ENCODE measurements around the gene CFAP298. TPM values are rescaled to one million over a fixed set of nuclear protein-coding genes. Genes with fewer than 3 reads are reported as not detected.

CFAP298 gene
- total and polyA plus RNA-seq, 2 donors (not counting 3 experiments of a cell fraction or from before 2014, with no cell fraction given): 17.6 to 44.1 TPM

DNA sequence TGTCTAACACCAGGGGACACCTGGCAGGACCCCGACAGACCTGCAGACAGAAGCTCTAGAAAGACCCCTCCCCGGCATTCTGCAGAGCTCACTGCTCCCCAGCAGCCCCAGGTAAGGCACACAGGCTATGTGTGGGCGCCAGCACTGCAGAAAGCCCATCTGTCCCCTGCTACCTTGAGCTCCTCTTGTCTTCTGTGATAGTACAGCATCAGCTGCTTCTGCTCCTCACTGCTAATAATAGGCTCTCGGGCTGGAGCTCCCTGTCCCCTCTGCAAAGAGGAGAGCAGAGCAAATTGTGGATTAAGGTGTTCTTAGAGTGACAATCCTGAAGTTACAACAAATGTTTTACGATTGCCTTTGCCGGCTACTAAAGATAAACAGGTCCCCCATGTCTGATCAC lies 10.1 kb downstream of the CFAP298 start:
- H3K9me1 ChIP-seq (replicated peaks; ENCODE audit: control insufficient read depth, extremely low read depth, insufficient read depth, low read length): no peaks in the 10 kb centered on the region
- TF ChIP-seq GATA2 (IDR thresholded peaks at IDR 0.05; ENCODE audit: insufficient read depth, insufficient read length, low read depth, low read length) (no peak), EZH2 (IDR thresholded peaks at IDR 0.05; ENCODE audit: borderline replicate concordance, low read depth, low read length, severe bottlenecking) (no peak), MYC (IDR thresholded peaks at IDR 0.05; ENCODE audit: low read depth, low read length) (no peak), JUN (IDR thresholded peaks at IDR 0.05; ENCODE audit: borderline replicate concordance, insufficient read depth, insufficient read length, low read depth) (no peak)
- TF ChIP-seq, protein P1, sequence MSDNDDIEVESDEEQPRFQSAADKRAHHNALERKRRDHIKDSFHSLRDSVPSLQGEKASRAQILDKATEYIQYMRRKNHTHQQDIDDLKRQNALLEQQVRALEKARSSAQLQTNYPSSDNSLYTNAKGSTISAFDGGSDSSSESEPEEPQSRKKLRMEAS (IDR thresholded peaks at IDR 0.05; ENCODE audit: insufficient read depth, insufficient read length): no peak
- no peaks in the 10 kb centered on the region for H3K79me2 ChIP-seq (ENCODE audit: control insufficient read depth, insufficient read depth, low read length)
- ChIA-PET POLR2A (interaction anchor here (0.7 kb wide), 1 partner anchor 92 kb away, joined by 3 read pairs; no protein-coding TSS in a partner anchor), CTCF (interaction anchor here (1.3 to 9.7 kb wide), 14 partner anchors 20 to 736 kb away, joined by 6 to 286 read pairs (median 13); partner anchors contain the start of gene EVA1C)
- no peaks in the 10 kb centered on the region for H4K20me1 ChIP-seq (replicated peaks; ENCODE audit: control insufficient read depth, extremely low read depth, insufficient read depth, low read length)
- peaks cover 4% of the 10 kb centered on the region for H3K4me1 ChIP-seq (ENCODE audit: control insufficient read depth, extremely low read depth, insufficient read depth, low read length)
- no peaks in the 10 kb centered on the region for H3K9me3 ChIP-seq (replicated peaks; ENCODE audit: control insufficient read depth, insufficient read depth, low read length)
- no peak overlapping the region for H3K27ac ChIP-seq (ENCODE audit: insufficient read depth, low read depth, low read length)
- H2AFZ ChIP-seq (ENCODE audit: low read depth, low read length): no peak overlapping the region
- H3K36me3 ChIP-seq (ENCODE audit: control insufficient read depth in 2 of 2, extremely low read depth in 1 of 2, insufficient read depth in 2 of 2, low read length in 2 of 2): peaks cover 13 to 32% of the 10 kb centered on the region in 2 experiments
- H3K27me3 ChIP-seq (ENCODE audit: control insufficient read depth in 2 of 2, insufficient read depth in 2 of 2, low read length in 2 of 2): no peaks in the 10 kb centered on the region
- no TSS peak for BruUV-seq (replicated peaks)
- H3K9ac ChIP-seq (replicated peaks; ENCODE audit: extremely low read depth, insufficient read depth, low read length): no peak overlapping the region
- intact Hi-C loops (cut with micrococcal nuclease) (loop anchor here (5.0 kb wide), 2 partner anchors 295 to 815 kb away; no protein-coding TSS in a partner anchor), dilution Hi-C loops (cut with MboI; ENCODE audit: extremely low pct_ligation_motif_present, low sequenced_read_pairs) (no loop called here)
- no peak overlapping the region for H3K4me2 ChIP-seq (ENCODE audit: insufficient read depth, low read length)
- no peak overlapping the region for H3K4me3 ChIP-seq (replicated peaks in 1 of 3; ENCODE audit: insufficient read depth in 1 of 3, low read depth in 1 of 3, low read length in 3 of 3)
- FAIRE-seq (no peak), DNase-seq (ENCODE audit: low read depth, low spot score) (no peak)

DNA sequence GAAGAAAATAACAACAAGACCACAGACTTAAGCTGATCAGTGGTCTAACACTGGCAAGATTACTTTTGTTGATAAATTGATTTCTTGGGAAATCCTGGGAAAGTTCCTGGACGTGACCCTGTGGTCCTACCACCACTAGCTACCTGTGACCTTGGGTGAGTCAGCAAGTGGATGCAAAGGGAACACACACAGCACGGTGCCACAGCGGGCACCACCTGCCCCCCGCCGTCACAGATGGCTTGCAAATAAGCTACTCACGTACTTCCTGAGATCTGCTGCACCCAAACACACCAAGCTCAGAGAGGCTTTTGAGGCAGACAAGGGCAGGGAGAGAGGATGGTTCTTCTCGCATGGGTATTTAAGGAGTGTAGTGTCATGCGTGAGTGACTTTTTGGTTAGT lies 12.7 kb downstream of the CFAP298 start:
- Histone ChIP-seq H2AFZ (ENCODE audit: low read depth, low read length) (no peak overlapping the region), H3K4me3 (replicated peaks in 1 of 3; ENCODE audit: insufficient read depth in 1 of 3, low read depth in 1 of 3, low read length in 3 of 3) (no peak overlapping the region), H3K9me1 (replicated peaks; ENCODE audit: control insufficient read depth, extremely low read depth, insufficient read depth, low read length) (no peaks in the 10 kb centered on the region), H3K36me3 (ENCODE audit: control insufficient read depth in 2 of 2, extremely low read depth in 1 of 2, insufficient read depth in 2 of 2, low read length in 2 of 2) (peaks cover 9 to 22% of the 10 kb centered on the region in 2 experiments), H3K27me3 (ENCODE audit: control insufficient read depth in 2 of 2, insufficient read depth in 2 of 2, low read length in 2 of 2) (no peaks in the 10 kb centered on the region), H3K4me2 (ENCODE audit: insufficient read depth, low read length) (no peak overlapping the region), H3K79me2 (ENCODE audit: control insufficient read depth, insufficient read depth, low read length) (no peaks in the 10 kb centered on the region), H3K27ac (ENCODE audit: insufficient read depth, low read depth, low read length) (no peak overlapping the region), H3K4me1 (ENCODE audit: control insufficient read depth, extremely low read depth, insufficient read depth, low read length) (peaks cover 9% of the 10 kb centered on the region), H3K9ac (replicated peaks; ENCODE audit: extremely low read depth, insufficient read depth, low read length) (no peak overlapping the region), H4K20me1 (replicated peaks; ENCODE audit: control insufficient read depth, extremely low read depth, insufficient read depth, low read length) (no peaks in the 10 kb centered on the region), H3K9me3 (replicated peaks; ENCODE audit: control insufficient read depth, insufficient read depth, low read length) (no peaks in the 10 kb centered on the region)
- intact Hi-C loops (cut with micrococcal nuclease): no loop called here
- TF ChIP-seq POLR2AphosphoS5 (IDR thresholded peaks at IDR 0.05; ENCODE audit: insufficient read depth, low read depth, low read length): no peak
- no peak for TF ChIP-seq FOS (IDR thresholded peaks at IDR 0.05; ENCODE audit: borderline replicate concordance, insufficient read depth, low read length)
- no peak for TF ChIP-seq POLR2A (IDR thresholded peaks at IDR 0.05; ENCODE audit: low read depth, low read length)
- TF ChIP-seq, protein P2, sequence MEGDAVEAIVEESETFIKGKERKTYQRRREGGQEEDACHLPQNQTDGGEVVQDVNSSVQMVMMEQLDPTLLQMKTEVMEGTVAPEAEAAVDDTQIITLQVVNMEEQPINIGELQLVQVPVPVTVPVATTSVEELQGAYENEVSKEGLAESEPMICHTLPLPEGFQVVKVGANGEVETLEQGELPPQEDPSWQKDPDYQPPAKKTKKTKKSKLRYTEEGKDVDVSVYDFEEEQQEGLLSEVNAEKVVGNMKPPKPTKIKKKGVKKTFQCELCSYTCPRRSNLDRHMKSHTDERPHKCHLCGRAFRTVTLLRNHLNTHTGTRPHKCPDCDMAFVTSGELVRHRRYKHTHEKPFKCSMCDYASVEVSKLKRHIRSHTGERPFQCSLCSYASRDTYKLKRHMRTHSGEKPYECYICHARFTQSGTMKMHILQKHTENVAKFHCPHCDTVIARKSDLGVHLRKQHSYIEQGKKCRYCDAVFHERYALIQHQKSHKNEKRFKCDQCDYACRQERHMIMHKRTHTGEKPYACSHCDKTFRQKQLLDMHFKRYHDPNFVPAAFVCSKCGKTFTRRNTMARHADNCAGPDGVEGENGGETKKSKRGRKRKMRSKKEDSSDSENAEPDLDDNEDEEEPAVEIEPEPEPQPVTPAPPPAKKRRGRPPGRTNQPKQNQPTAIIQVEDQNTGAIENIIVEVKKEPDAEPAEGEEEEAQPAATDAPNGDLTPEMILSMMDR (IDR thresholded peaks at IDR 0.05; ENCODE audit: extremely low read depth in 1 of 2, insufficient read depth in 1 of 2, low read depth in 1 of 2, low read length in 2 of 2): no peak
- no peak for TF ChIP-seq MYC (IDR thresholded peaks at IDR 0.05; ENCODE audit: low read depth, low read length)
- dilution Hi-C loops (cut with MboI; ENCODE audit: extremely low pct_ligation_motif_present, low sequenced_read_pairs): no loop called here
- ChIA-PET CTCF (interaction anchor here (1.0 to 9.7 kb wide), 5 partner anchors 22 to 205 kb away, joined by 3 to 286 read pairs (median 29); partner anchors contain the start of gene EVA1C), POLR2A (no interaction called here)
- FAIRE-seq: no peak
- no TSS peak for BruUV-seq (replicated peaks)
- DNase-seq (ENCODE audit: low read depth, low spot score): no peak

Measured in endothelial cell of umbilical vein (primary cell).